Astrocyte of the hippocampus (primary cell): ENCODE results near the gene MEN1.

Experiments used
- DNase-seq: peaks from one replicate; pipeline ENCODE4 v3.0.0; 2011; ENCODE audit warnings: low read depth, low spot score

MEN1 gene

DNA sequence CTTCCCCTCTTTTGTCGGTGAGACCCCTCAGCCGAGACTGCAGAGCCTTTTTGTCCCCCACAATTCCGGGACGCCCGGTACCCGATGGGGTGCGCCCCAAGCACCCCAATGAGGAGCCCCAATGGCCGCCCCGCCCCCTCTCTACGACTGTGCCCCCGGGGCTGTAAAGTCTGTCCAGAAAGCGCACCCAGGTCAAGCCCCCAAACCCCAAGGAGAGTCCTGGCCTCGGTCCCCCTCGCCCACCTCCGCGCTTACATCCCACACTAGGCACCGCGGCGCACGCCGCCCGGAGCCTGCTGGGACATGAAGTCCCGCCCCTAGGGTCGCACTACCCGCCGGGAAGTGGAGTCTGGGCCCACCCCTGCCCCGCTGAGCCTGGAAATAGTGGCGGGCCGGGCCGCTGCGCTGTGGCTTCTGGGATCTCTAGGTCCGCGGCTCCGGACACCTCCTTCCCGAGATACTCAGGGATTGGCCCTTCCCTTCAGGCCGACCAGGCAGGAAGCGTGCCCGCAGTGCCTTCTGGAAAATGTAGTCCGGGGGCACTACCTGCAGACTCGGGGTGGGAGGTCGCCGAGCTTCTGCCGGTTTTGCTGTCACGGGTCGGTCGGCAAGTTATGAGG, at the start of gene MEN1:
TSS of gene MEN1 (minus strand) at position 281 of the 620 bp plus-strand sequence. CDS start 442 bp downstream, outside the sequence.
- DNase-seq: peak; percentile 99

DNA sequence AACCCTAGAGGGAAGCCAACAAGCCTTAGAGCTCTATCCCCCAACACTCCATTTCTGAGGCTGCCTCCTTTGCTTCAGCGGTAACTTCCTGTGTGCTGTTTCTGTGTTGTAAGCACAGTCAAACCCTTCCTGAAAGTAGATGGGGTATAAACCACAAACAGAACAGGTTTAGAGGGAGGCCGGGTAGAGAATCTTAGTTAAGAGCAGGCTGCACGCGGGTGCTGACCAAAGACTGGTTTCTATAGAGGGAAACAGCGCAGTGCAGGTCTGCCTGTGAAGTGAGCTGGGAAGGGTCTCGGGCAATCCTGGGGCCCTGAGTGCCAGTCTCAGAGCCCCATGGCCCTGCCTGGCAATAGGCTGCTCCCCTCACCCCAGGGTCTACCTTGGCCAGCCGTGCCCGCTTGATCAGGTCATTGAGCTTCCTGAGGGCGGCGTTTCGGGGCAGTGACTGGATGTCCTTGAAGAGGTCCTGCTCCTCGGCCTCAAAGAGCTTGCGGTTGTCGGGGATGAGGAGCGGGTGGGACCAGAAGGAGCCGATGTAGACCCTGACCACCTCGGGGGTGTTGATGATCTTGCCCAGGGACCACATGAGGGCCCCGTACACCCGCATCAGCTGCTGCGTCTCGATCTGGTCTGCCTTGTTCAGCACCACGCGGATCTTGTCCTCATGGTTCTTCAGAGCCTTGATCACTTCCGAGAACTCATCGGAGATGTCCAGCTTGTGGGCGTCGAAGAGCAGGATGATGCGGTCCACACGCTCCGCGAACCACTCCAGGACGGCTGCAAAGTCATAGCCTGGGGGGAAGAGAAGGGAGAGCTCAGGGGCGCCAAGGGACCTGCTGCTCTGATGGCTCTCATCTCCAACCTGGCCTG, 49.4 kb upstream of the MEN1 start:
- no peak for DNase-seq

DNA sequence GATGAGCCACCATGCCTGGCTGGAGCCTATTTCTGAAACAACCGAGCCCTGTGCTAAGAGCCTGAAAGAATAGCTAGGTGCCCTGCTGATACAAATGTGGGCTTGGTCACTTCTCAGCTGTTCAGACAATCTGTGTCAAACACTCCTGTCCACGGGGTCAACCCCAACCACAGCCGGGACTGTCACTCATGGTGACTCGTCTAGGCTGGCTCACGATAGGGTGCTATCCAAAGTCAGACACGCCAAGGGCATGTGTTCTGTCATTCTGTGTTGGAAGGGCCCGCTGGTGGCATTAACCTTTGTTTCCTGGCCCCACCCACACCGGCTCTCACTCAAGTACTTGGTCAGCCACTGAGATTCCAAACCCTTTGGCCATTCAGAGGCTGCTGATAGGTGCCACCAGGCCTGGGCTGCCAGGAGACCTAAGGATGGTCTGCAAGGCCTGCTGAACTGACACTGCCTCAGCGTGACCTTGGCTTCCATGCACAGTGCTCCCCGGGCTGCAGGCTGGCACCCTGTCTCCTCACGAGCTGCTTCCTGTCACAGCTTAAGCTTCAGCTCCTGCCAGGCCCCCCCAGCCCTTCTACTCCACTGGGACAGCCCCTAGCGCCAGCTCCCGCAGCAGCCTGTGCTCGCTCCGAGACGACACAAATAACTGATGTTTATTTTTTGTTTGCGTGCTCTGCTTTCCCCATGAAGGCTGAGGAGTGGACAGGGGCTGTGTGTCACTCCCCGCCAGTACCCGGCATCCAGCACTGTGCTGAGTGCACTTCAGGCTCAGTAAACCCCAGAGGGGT, 48.3 kb upstream of the MEN1 start:
- no peak for DNase-seq

- DNase-seq: no peak
These were observed 47.1 kb upstream of the MEN1 start for GRCh38 chr11:64857485-64857884.

DNA sequence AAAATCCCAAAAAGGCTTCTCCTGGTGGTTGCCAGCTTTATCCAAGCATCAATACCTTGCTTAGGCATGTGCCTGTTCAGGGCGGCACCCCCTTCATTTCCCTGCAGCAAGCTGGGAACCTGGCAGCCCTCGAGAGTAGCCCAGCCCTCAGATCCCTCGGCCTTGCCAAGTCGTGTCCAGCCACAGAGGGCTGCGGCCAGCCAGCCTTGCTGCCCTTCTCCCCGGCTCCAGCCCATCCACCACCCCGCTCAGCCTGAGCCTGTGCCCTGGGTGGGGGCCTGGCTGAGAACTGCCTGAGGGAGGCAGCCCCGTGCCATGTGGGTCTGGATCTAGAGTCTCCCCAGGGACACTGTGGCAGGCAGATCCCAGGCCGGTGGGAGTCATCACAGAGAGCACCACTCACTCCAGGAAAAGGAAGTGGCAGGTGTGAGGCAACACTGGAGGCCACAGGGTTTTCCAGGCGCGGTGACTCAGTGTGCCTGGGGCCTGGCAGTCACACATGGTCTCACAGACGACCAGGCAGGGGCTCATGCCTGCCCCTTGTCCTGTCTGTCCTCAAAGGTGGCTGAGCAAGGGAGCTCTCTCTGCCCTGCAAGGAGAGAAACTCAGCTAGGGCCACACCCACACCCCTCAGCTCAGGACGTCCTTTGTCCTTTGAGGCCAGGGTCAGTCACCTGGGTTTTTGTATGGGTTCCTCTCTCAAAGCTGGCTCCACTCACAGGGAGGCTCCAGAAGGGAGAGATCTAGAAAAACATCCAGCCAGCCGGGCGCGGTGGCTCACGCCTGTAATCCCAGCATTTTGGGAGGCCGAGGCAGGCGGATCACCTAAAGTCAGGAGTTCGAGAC, 46.3 kb upstream of the MEN1 start:
- DNase-seq: peak; percentile 62

- DNase-seq: no peak
These were observed 45.4 kb upstream of the MEN1 start for GRCh38 chr11:64855596-64856304.

- peak; percentile 94 for DNase-seq
These were observed 44.5 kb upstream of the MEN1 start for GRCh38 chr11:64854534-64855502.

- no peak for DNase-seq
These were observed 43.8 kb upstream of the MEN1 start for GRCh38 chr11:64854157-64854533.

GRCh38 chr11:64853709-64854108, 43.4 kb upstream of the MEN1 start:
- no peak for DNase-seq

- no peak for DNase-seq
These were observed 42.6 kb upstream of the MEN1 start for GRCh38 chr11:64852804-64853509.

GRCh38 chr11:64851831-64852351, 41.5 kb upstream of the MEN1 start:
- DNase-seq: no peak

DNA sequence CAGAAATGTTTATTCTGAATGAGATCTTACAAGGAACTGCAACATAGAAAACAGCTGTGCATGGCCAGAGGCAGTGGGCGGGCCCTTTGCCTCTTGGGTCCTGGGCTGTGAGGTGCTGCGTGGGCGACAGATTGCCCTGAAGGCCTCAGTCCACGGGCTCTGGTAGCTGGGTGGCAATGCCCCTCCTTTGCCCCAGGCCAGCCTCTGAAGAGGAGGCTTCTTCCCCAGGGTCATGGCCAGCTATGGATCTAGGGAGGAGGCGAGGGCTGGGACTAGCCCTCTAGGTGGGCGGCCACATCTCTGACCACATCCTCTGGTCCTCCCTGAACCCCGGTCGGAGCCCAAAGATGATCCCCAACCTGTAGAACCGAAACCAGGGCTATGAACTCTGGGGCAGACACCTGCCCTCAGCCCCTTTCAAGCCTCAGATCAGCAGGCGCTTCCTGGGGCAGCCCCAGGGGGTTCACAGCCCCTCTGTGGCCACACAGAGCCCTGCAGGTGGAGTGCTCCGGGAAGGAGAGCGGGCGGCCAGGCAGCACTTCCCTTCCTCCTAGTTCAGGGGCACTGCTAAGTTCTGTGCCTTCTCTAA, 40.7 kb upstream of the MEN1 start:
- DNase-seq: no peak

GRCh38 chr11:64849598-64850356, 39.4 kb upstream of the MEN1 start:
- DNase-seq: no peak

DNA sequence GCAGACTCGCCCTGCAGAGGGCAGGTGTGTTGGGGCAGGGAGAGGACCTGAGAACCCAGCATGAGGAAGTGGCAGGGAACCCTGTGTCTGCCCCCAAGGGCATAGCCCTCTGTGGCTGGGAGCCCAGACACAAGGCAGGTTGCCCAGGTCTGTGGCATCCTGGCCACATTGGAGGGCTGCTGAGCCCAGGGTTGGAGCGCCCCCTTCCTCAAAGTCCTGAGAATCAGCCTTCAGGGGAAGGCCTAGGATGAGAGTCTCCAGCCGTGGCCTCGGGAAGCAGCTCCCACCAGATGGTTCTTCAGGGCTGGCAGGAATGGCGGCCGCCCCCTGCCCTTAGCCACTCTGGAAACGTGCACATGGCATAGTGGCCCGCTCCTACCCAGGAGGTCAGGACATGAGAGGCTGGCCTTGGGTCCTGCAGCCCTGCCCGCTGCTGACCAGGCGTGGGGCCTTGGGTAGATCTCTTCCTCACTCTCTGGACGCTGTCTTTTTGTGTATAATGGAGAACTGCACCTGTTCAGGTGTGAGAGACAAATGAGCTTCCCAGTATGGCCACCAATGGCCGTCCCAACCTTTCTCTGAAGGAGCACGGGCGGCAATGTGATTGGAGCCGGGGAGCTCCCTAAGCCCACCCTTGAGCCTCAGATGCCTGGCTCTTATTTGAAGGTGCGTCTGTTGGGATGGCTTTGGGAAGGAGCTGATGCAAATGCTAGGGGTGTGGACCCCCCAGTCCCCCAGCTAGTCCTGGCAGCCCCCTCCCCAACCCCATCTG, 38.7 kb upstream of the MEN1 start:
- no peak for DNase-seq

DNA sequence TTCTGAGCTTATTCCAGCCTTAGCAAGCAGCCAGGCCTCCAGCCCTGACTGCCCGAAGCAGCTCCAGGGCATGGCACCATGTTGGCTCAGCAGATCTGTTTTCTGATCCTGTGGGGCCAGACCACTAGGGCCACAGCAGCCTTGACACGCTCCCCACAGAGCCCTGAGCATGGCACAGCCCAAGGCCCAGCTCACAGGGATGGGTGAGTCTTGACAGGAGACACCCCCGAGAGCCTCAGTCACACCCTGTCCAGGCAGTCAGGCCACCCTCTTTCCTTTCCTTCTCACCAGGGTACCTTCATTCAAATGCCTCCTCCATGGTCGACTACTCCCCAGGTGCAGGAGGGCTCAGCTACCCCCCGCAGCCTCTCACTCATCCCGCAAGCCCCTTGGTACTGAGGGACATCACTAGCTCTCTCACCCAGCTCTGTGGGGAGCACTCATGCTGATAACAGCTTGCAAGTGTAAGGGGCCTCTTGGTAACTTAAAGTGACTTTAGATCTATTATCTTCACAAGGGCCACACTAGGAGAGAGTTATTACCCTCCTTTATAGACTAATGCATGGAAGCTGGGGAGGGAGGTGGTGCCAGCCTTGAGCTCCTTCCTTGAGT, 38.0 kb upstream of the MEN1 start:
- no peak for DNase-seq

GRCh38 chr11:64846998-64847666, 36.8 kb upstream of the MEN1 start:
- DNase-seq: peak; percentile 95
